PC-9 (cell line): ENCODE results near the gene LRRC4C. TPM values are rescaled to one million over a fixed set of nuclear protein-coding genes. Genes with fewer than 3 reads are reported as not detected.

Experiments used
- BruUV-seq: library from RNA; stranded (reverse); fragments of 400-500 nt; replicated peaks from 2 replicates; lab custom pipeline; 2021; lab: Mats Ljungman, UMichigan
- CTCF ChIA-PET: fragments of 300-600 bp; sonication (Branson Sonifier 250); formaldehyde crosslinking; loops from one replicate; lab custom pipeline; 2022; ENCODE audit warnings: antibody characterized with exemption; lab: Charles Lee
- POLR2A ChIA-PET: fragments of 300-600 bp; sonication (Branson Sonifier 250); formaldehyde crosslinking; loops from one replicate; lab custom pipeline; 2022; ENCODE audit warnings: antibody characterized with exemption; ENCODE audit not compliant: unreplicated experiment; lab: Charles Lee
- DNase-seq, 2 experiments: peaks; one replicate each; pipeline versions ENCODE4 v3.0.0 to v3.0.0-alpha.2; 2015 to 2022; ENCODE audit warnings: mixed read lengths in 1 of 2
- H2AFZ ChIP-seq: fragments of 200-600 bp; sonication (generic); 2 replicates; pipeline ENCODE4 v1.8.1; 2017; ENCODE audit warnings: antibody characterized with exemption
- H3F3A ChIP-seq: fragments of 200-600 bp; sonication (generic); 2 replicates; pipeline ENCODE4 v1.8.1; 2017; ENCODE audit warnings: antibody characterized with exemption, mild to moderate bottlenecking, low read depth; ENCODE audit not compliant: insufficient read depth
- H3K27ac ChIP-seq: fragments of 200-600 bp; sonication (generic); 2 replicates; pipeline ENCODE4 v1.6.1; 2016; ENCODE audit warnings: mixed run types
- H3K27me3 ChIP-seq: fragments of 200-600 bp; sonication (generic); 2 replicates; pipeline ENCODE4 v1.6.1; 2016; ENCODE audit warnings: low read depth, mixed run types; ENCODE audit not compliant: insufficient read depth
- H3K36me3 ChIP-seq: fragments of 200-600 bp; sonication (generic); 2 replicates; pipeline ENCODE4 v1.6.1; 2016; ENCODE audit warnings: low read depth, mixed run types
- H3K4me1 ChIP-seq: fragments of 200-600 bp; sonication (generic); replicated peaks from 2 replicates; pipeline ENCODE4 v1.6.1; 2016; ENCODE audit warnings: mixed run types; ENCODE audit not compliant: insufficient read depth
- H3K4me2 ChIP-seq: fragments of 200-600 bp; sonication (generic); 2 replicates; pipeline ENCODE4 v1.6.1; 2017; ENCODE audit warnings: mixed run types
- H3K4me3 ChIP-seq: fragments of 200-600 bp; sonication (generic); 2 replicates; pipeline ENCODE4 v1.6.1; 2016; ENCODE audit warnings: mixed run types
- H3K79me2 ChIP-seq: fragments of 200-600 bp; sonication (generic); 2 replicates; pipeline ENCODE4 v1.6.1; 2017; ENCODE audit warnings: low read depth, mixed run types
- H3K9me2 ChIP-seq: fragments of 200-600 bp; sonication (generic); 2 replicates; pipeline ENCODE4 v1.8.1; 2017; ENCODE audit warnings: mild to moderate bottlenecking; ENCODE audit not compliant: insufficient read depth
- H3K9me3 ChIP-seq: fragments of 200-600 bp; sonication (generic); 2 replicates; pipeline ENCODE4 v1.8.1; 2016; ENCODE audit warnings: low read depth; ENCODE audit not compliant: insufficient read depth
- H4K20me1 ChIP-seq: fragments of 200-600 bp; sonication (generic); 2 replicates; pipeline ENCODE4 v1.8.1; 2017; ENCODE audit not compliant: insufficient read depth
- EZH2 ChIP-seq: fragments of 200-600 bp; sonication (generic); IDR thresholded peaks from 2 replicates; pipeline ENCODE4 v1.8.0; 2017; ENCODE audit warnings: antibody characterized with exemption, low read depth
- intact Hi-C: fragments of 100-400 bp; cut with micrococcal nuclease; formaldehyde crosslinking; loops from one replicate; pipeline ENCODE4 v1.10.0; 2022; ENCODE audit not compliant: unreplicated experiment
- total RNA-seq: library from RNA; stranded (reverse); gene quantifications from 2 replicates; pipeline ENCODE4 v1.2.3, GENCODE V29; 2021
- TF ChIP-seq, protein P1 (sequence below): fragments of 200-600 bp; sonication (generic); conservative IDR thresholded peaks from 2 replicates; pipeline ENCODE4 v1.6.1; 2017; ENCODE audit warnings: mixed run types, antibody characterized with exemption, mild to moderate bottlenecking, moderate library complexity

LRRC4C gene
- total RNA-seq, 1 experiment from 2014 or later = not detected

DNA sequence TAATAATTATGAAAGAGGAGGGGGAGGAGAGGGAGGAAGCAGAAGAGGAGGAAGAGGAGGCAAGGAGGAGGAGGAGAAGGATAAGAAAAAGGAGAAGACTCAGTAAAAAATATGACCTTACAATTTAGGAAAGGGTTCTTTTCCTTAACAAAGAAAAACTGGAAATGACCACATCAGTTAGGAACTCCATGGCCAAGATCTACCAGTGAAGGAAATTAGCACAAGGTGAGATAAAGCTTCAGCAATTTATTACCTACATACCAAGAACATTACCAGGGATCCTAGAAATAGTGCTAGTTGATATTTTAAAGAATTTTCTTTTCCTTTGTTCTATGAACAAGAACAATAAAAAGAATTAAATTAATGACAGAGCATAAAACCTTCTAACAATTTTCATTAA lies 172.7 kb downstream of the LRRC4C start:
- intact Hi-C loops = no loop called here
- ChIA-PET POLR2A (no interaction called here), CTCF (no interaction called here)
- Histone ChIP-seq H3K27me3 (no peaks in the 10 kb centered on the region), H3K4me3 (no peak overlapping the region), H3K36me3 (no peaks in the 10 kb centered on the region), H3K9me3 (no peaks in the 10 kb centered on the region), H3K9me2 (no peaks in the 10 kb centered on the region), H3K79me2 (no peaks in the 10 kb centered on the region), H4K20me1 (no peaks in the 10 kb centered on the region), H3K4me1 (no peaks in the 10 kb centered on the region), H3K4me2 (no peak overlapping the region), H3K27ac (no peak overlapping the region), H2AFZ (no peak overlapping the region), H3F3A (no peaks in the 10 kb centered on the region)
- TF ChIP-seq, protein P1, sequence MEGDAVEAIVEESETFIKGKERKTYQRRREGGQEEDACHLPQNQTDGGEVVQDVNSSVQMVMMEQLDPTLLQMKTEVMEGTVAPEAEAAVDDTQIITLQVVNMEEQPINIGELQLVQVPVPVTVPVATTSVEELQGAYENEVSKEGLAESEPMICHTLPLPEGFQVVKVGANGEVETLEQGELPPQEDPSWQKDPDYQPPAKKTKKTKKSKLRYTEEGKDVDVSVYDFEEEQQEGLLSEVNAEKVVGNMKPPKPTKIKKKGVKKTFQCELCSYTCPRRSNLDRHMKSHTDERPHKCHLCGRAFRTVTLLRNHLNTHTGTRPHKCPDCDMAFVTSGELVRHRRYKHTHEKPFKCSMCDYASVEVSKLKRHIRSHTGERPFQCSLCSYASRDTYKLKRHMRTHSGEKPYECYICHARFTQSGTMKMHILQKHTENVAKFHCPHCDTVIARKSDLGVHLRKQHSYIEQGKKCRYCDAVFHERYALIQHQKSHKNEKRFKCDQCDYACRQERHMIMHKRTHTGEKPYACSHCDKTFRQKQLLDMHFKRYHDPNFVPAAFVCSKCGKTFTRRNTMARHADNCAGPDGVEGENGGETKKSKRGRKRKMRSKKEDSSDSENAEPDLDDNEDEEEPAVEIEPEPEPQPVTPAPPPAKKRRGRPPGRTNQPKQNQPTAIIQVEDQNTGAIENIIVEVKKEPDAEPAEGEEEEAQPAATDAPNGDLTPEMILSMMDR = no peak
- no peak for TF ChIP-seq EZH2
- BruUV-seq = no TSS peak
- DNase-seq = no peak

DNA sequence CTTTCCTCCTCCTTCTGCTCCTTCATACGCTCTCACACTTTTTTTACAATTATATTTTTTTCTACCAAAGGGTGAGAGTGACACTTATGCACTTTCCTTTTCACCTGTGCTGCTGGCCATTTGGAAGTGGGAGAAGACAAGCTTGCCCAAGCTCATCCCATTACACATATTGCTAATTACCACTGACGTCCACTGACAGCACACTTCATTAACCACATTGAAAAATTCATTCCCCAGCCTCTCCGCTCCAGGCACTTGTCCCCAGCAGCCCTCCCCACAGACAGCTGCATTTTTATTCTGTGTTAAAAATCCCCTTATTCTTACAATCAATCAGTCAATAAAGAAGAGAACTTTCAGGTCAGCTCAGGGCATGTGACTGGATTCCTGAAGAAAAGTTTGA lies 175.1 kb downstream of the LRRC4C start:
- no peaks in the 10 kb centered on the region for H4K20me1 ChIP-seq
- H3F3A ChIP-seq = no peaks in the 10 kb centered on the region
- H2AFZ ChIP-seq = no peak overlapping the region
- ChIA-PET POLR2A (no interaction called here), CTCF (no interaction called here)
- BruUV-seq = no TSS peak
- H3K36me3 ChIP-seq = no peaks in the 10 kb centered on the region
- no peak overlapping the region for H3K27ac ChIP-seq
- no peaks in the 10 kb centered on the region for H3K9me3 ChIP-seq
- H3K4me3 ChIP-seq = no peak overlapping the region
- H3K79me2 ChIP-seq = no peaks in the 10 kb centered on the region
- DNase-seq = no peak
- H3K4me1 ChIP-seq = no peaks in the 10 kb centered on the region
- no peak overlapping the region for H3K4me2 ChIP-seq
- no peaks in the 10 kb centered on the region for H3K9me2 ChIP-seq
- intact Hi-C loops = no loop called here
- H3K27me3 ChIP-seq = no peaks in the 10 kb centered on the region
- TF ChIP-seq, protein P1 = no peak
- no peak for TF ChIP-seq EZH2

DNA sequence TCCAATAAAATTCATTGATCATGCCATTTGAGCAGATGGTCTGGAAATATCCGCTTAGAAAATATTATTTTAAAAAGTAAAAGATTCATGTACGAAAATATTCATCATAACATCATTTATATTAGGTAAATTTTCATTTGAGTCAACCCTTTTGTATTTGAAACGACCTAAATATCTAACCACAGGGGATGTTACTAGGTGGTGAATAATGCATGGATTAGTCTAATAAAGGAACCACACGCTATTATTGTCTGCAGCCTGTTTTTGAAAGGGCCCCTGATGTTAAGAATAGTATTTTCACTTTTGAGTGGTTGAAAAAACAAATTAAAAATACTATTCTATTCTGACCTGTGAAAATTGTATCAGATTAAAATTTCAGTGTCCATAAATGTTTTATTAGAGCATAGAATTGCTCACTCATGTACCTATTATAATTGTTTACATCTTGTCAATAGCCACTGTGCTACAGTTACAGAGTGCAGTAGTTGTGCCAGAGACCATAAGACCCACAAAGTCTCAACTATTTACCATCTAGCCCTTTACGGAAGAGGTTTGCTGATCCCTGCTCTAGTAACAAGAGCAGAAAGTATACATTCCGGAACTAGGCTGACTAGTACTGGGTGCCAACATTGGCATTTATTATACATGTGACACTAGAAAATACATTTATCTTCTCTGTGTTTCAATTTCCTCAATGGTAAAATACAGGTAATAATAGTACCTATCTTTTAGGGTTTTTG lies 176.1 kb downstream of the LRRC4C start:
- no peak for DNase-seq
- intact Hi-C loops = no loop called here
- Histone ChIP-seq H3F3A (no peaks in the 10 kb centered on the region), H3K36me3 (no peaks in the 10 kb centered on the region), H3K27me3 (no peaks in the 10 kb centered on the region), H3K4me1 (no peaks in the 10 kb centered on the region), H3K9me3 (no peaks in the 10 kb centered on the region), H3K27ac (no peak overlapping the region), H3K79me2 (no peaks in the 10 kb centered on the region), H3K9me2 (no peaks in the 10 kb centered on the region), H2AFZ (no peak overlapping the region), H4K20me1 (no peaks in the 10 kb centered on the region), H3K4me3 (no peak overlapping the region), H3K4me2 (no peak overlapping the region)
- BruUV-seq = no TSS peak
- TF ChIP-seq, protein P1 = no peak
- TF ChIP-seq EZH2 = no peak
- POLR2A ChIA-PET = no interaction called here
- CTCF ChIA-PET = no interaction called here
